Lower leg skin (tissue), 4 donors: Measurements from ENCODE around the gene WIPF2. TPM values are rescaled to one million over a fixed set of nuclear protein-coding genes. Genes with fewer than 3 reads are reported as not detected.

Source experiments
- DNase-seq, 2 donors: peaks; one replicate each; pipeline ENCODE4 v3.0.0-alpha.2; 2019; ENCODE audit warnings: low spot score in 2 of 2
- H3K4me3 ChIP-seq: fragments of 200-600 bp; sonication (generic); 2 replicates; pipeline ENCODE4 v1.5.1; 2017; ENCODE audit warnings: mild to moderate bottlenecking, low read depth; ENCODE audit not compliant: poor library complexity, severe bottlenecking
- CTCF ChIP-seq, 3 donors: fragments of 450-650 bp; IDR thresholded peaks; one replicate each; pipeline ENCODE4 v1.5.1; 2016; ENCODE audit warnings: antibody characterized with exemption in 3 of 3, mild to moderate bottlenecking in 3 of 3, moderate library complexity in 2 of 3
- POLR2A ChIP-seq, 2 donors: fragments of 450-650 bp; IDR thresholded peaks; one replicate each; pipeline ENCODE4 v1.6.1; 2016 to 2017; ENCODE audit warnings: antibody characterized with exemption in 2 of 2, mild to moderate bottlenecking in 1 of 2, moderate library complexity in 1 of 2
- WGBS, 2 donors: methylation state at CpG; one replicate each; pipeline ENCODE4 v1.1.5; 2018; 5-methylcytosine and 5-hydroxymethylcytosine counted together
- intact Hi-C: fragments of 100-400 bp; cut with DNase I; formaldehyde crosslinking; loops from one replicate; pipeline ENCODE4 v1.15.0; 2023; ENCODE audit warnings: low total_unique reads
- total RNA-seq, 4 donors: library from RNA; depleted of rRNA; stranded (reverse); fragments of >200 nt; gene quantifications; one replicate each; pipeline ENCODE4 v1.1.0, GENCODE V29; 2016

The WIPF2 gene
- 10 to 100 TPM; 14.5 to 24.3 (median 18.5) TPM for total RNA-seq

- intact Hi-C loops: no loop called here
- TF ChIP-seq CTCF (IDR thresholded peaks at IDR 0.05): peak in 1 of 3 donors; percentile 39
- TF ChIP-seq POLR2A (IDR thresholded peaks at IDR 0.05): peak in 1 of 2 donors; percentile 42
- WGBS, 2 donors: 1 to 2% methylated on average over 59 of the region's 59 CpGs
- peak; percentile 96 to 99 for DNase-seq
- peak within 1 kb of the TSS; percentile 65 for H3K4me3 ChIP-seq
These were observed at the start of gene WIPF2 for GRCh38 chr17:40218740-40219593. Gene WIPF2, plus strand, starts transcription at chr17:40219304. Its CDS starts 37,156 bp downstream, at chr17:40256460.

- DNase-seq: no peak
- WGBS, 2 donors: 92 to 97% methylated on average over 2 of the region's 2 CpGs
- no peak for TF ChIP-seq CTCF (IDR thresholded peaks at IDR 0.05)
- no peak for TF ChIP-seq POLR2A (IDR thresholded peaks at IDR 0.05)
- no peak overlapping the region for H3K4me3 ChIP-seq
- intact Hi-C loops: no loop called here
These were observed 48.8 kb upstream of the WIPF2 start for GRCh38 chr17:40170325-40170724.

GRCh38 chr17:40171750-40172149, 47.4 kb upstream of the WIPF2 start:
- TF ChIP-seq POLR2A (IDR thresholded peaks at IDR 0.05) (no peak), CTCF (IDR thresholded peaks at IDR 0.05) (no peak)
- 69 to 100% methylated on average over 1 of the region's 1 CpG for WGBS, 2 donors
- H3K4me3 ChIP-seq: no peak overlapping the region
- DNase-seq: no peak
- intact Hi-C loops: no loop called here

GRCh38 chr17:40173091-40173777, 45.9 kb upstream of the WIPF2 start:
- WGBS, 2 donors: 86 to 89% methylated on average over 4 of the region's 4 CpGs
- intact Hi-C loops: no loop called here
- H3K4me3 ChIP-seq: no peak overlapping the region
- TF ChIP-seq CTCF (IDR thresholded peaks at IDR 0.05) (no peak), POLR2A (IDR thresholded peaks at IDR 0.05) (no peak)
- DNase-seq: no peak

GRCh38 chr17:40173778-40174135, 45.3 kb upstream of the WIPF2 start:
- WGBS, 2 donors: 74 to 84% methylated on average over 3 of the region's 3 CpGs
- no peak overlapping the region for H3K4me3 ChIP-seq
- DNase-seq: no peak
- TF ChIP-seq CTCF (IDR thresholded peaks at IDR 0.05) (no peak), POLR2A (IDR thresholded peaks at IDR 0.05) (no peak)
- intact Hi-C loops: no loop called here
